ENCODE measurements around the gene ZNF532.
"Not testable (repeated sequence)": the region's sequence is repeated elsewhere in the genome, so short reads cannot be mapped to it uniquely, and the experiment has no call there.

Gene ZNF532, protein sequence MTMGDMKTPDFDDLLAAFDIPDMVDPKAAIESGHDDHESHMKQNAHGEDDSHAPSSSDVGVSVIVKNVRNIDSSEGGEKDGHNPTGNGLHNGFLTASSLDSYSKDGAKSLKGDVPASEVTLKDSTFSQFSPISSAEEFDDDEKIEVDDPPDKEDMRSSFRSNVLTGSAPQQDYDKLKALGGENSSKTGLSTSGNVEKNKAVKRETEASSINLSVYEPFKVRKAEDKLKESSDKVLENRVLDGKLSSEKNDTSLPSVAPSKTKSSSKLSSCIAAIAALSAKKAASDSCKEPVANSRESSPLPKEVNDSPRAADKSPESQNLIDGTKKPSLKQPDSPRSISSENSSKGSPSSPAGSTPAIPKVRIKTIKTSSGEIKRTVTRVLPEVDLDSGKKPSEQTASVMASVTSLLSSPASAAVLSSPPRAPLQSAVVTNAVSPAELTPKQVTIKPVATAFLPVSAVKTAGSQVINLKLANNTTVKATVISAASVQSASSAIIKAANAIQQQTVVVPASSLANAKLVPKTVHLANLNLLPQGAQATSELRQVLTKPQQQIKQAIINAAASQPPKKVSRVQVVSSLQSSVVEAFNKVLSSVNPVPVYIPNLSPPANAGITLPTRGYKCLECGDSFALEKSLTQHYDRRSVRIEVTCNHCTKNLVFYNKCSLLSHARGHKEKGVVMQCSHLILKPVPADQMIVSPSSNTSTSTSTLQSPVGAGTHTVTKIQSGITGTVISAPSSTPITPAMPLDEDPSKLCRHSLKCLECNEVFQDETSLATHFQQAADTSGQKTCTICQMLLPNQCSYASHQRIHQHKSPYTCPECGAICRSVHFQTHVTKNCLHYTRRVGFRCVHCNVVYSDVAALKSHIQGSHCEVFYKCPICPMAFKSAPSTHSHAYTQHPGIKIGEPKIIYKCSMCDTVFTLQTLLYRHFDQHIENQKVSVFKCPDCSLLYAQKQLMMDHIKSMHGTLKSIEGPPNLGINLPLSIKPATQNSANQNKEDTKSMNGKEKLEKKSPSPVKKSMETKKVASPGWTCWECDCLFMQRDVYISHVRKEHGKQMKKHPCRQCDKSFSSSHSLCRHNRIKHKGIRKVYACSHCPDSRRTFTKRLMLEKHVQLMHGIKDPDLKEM (N-terminal part only)

DNA sequence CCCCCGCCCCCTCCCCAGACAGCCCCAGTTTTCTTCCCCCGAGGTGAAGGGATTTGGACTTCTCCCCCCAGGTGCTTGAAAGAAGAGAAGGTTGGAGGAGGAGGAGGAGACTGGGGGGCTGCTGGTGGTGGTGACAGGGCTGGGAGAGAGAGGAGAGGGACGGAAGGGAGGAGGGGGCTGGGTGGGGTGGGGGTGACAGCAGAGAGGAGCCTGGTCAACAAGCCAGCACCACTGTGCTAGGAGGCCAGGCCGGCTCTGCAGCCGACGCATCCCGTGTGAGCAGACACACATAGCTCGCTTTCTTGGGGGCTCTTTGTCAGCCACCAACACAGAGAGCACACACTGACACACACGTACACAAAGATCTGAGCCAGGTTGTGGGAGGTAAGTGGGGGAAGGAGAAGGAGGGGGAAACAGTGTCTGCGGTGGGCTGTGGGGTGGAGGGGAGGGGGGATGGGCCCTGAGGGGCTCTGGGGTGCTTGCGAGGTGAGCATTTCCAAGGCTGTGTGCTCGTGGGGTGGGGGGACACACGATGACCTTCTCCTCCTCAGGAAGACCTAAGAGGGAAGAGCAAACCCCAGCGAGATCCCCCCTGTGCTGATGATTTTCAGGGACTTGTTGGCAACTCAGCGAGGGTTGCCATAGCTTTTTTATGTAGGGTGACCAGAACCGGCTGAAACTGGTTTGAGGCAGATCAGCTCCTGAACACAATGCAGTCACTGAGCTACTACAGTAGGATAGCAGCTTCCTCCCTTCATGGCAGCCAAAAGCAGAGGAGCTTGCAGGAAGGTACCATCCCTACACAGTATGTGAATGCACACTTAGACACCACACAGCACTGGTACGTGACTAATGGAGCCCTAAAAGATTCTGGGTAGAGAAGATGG is at the start of gene ZNF532:
Gene ZNF532, plus strand, starts transcription at position 732 of the 887 bp plus-strand sequence. CDS start 53,411 bp downstream, outside the sequence.
- DNase-seq (ENCODE audit: low spot score) = peak; percentile 64

DNA sequence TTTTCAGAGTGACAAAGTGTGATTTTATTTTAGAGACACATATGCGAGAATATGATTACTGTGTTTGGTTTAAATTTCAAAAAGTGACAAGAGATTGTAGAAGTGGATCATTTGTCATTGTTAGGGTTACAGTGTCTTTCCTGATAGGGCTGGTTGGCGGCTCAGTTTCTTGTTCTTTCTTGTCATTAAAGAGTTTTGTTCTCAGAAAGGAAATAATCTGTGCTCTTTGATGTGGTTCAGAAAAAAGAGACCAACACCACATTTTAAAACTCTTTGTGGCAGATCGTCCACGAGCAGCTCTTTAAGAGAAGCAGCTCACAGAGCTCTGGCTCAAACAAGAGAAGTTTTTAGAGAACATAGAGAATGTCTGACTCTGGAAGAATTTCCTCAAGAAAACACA is 45.6 kb upstream of the ZNF532 start:
- no peak for DNase-seq (ENCODE audit: low spot score)

DNA sequence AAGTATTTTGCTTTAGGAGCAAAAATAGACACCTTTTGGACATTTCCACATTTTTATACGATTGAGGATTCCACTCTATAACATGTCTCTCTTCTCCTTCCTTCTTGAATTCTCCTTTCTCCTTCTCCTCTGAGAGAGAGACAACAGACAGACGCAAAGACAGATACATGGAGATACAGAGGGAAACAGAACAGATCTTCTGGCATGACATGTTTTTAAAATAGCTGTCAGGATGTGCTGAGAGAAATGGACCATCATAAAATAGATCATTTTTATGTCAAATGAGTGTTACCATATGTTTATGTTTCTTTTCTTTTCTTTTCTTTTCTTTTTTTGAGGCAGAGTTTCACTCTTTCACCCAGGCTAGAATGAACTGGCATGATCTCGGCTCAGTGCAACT is 44.4 kb upstream of the ZNF532 start:
- DNase-seq (ENCODE audit: low spot score) = no peak

DNA sequence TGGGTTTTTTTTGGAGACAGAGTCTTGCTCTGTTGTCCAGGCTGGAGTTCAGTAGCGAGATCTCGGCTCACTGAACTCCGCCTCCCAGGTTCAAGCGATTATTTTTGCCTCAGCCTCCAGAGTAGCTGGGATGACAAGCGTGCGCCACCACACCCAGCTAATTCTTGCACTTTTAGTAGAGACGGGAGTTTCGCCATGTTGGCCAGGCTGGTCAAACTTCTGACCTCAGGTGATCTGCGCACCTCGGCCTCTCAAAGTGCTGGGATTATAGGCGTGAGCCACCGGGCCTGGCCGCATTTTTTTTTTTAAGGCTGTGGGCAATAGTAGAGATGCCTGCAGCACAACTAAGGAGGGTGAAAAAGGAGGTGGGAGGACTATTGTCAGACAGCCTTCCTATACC is 41.7 kb upstream of the ZNF532 start:
- DNase-seq (ENCODE audit: low spot score) = no peak

DNA sequence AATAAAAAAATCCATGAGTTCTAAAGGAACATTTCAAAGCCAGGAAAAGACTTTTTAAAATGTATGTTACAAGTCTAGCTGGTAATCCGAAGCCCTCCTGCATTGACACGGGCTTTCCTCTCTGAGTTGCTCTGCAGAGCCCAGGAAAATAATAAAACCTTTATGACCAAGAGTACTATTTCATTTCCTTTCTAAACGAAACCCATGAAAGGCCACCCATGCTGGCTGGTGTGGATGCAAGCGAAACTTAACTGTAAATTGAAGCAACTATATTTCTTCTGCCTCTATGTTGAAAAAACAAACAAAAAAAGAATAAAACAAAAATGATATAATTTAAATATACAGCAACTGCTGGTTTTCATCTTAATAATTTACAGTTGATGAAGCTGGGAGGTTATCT is 41.3 kb upstream of the ZNF532 start:
- DNase-seq (ENCODE audit: low spot score) = no peak

DNA sequence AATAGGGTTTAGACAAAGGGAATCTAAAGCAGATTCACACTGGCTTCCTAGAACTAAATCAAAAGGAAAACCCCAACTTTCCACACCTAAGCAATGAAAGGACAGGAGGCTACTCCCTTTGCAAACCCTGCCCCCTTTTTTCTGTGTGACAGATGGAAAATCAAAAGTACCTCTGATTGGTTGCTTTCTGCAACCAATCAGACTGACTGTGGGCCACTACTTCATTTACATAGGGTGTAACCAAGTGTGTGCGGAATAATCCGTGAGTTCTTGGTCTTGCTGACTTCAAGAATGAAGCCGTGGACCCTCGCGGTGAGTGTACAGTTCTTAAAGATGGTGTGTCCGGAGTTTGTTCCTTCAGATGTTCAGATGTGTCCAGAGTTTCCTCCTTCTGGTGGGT is 37.8 kb upstream of the ZNF532 start:
- DNase-seq (ENCODE audit: low spot score) = not testable (repeated sequence)

DNA sequence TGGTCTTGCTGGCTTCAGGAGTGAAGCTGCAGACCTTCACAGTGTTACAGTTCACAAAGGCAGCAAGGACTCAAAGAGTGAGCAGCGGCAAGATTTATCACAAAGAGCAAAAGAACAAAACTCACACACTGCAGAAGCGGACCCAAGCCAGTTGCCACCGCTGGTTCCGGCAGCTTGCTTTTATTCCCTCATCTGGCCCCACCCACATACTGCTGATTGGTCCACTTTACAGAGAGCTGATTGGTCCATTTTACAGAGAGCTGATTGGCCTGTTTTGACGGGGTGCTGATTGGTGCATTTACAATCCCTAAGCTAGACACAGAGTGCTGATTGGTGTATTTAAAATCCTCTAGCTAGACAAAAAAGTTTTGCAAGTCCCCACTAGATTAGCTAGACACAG is 37.2 kb upstream of the ZNF532 start:
- no peak for DNase-seq (ENCODE audit: low spot score)

DNA sequence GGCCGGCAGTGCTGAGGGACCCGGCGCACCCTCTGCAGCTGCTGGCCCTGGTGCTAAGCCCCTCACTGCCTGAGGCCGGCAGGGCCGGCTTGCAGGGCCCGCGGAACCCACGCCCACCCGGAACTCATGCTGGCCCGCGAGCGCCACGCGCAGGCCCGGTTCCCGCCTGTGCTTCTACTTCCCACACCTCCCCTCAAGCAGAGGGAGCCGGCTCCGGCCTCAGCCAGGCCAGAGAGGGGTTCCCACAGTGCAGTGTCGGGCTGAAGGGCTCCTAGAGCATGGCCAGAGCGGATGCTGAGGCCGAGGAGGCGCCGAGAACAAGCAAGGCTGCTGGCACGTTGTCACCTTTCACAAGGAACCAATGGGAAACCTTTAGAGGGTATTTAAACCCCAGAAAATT is 36.8 kb upstream of the ZNF532 start:
- DNase-seq (ENCODE audit: low spot score) = no peak

DNA sequence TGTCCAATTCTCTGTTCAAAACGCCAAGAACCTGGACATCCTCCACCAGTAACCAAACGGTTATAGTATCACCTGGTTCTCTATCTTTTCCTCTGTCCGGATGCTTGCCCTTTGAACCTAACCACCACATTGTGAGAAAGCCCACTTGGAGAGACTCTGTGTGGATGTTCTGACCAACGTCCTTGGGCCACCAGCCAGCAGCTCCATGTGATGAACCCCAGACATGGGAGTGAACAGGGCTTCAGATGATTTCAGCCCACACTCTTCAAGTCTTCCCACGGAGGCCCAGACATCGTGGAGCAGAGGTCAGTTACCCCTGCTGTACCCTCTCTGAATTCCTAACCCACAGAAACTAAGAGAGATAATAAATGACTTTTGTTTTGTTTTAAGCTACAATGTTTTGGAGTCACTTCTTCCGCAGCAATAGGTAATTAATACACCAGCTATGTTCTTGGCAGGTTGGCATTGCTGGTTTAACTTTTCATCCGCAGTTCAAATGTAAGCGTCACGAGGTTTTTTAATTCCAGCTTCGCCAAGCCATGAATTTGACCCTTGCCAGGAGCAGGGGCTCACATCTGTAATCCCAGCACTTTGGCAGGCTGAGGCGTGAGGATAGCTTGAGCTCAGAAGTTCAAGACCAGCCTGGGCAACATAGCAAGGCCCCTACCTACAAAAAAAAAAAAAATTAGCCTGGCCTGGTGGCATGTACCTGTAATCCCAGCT is 36.1 kb upstream of the ZNF532 start:
- DNase-seq (ENCODE audit: low spot score) = no peak

DNA sequence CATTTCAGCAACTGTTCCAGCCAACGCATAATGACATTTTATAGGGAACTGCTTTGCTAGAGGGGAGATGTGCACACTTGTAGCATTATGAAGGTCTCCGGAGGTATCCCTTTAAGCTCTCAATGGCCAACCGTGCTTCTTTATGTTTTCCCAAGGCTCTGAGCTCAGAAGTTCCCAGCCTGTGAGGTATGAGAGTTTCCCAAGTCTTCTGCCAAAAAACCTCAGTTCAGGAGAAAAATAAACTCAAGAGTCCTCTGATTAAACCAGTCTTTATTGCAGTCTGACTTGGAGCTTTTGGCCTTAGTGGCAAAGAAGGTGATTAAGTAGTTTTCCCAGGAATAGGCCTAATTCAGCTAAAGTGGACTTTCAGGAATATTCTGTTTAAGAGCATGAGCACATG is 35.4 kb upstream of the ZNF532 start:
- DNase-seq (ENCODE audit: low spot score) = no peak

DNA sequence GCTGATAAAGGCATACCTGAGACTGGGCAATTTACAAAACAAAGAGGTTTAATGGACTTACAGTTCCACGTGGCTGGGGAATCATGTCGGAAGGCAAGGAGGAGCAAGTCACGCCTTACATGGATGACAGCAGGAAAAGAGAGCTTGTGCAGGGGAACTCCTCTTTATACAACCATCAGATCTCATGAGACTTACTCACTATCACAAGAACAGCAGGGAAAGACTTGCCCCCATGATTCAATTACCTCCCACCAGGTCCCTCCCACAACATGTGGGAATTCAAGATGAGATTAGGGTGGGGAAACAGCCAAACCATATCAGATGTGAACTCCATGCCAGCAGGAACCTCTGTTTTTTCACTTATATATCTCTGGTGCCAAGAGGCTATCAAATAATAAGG is 34.8 kb upstream of the ZNF532 start:
- DNase-seq (ENCODE audit: low spot score) = not testable (repeated sequence)

DNA sequence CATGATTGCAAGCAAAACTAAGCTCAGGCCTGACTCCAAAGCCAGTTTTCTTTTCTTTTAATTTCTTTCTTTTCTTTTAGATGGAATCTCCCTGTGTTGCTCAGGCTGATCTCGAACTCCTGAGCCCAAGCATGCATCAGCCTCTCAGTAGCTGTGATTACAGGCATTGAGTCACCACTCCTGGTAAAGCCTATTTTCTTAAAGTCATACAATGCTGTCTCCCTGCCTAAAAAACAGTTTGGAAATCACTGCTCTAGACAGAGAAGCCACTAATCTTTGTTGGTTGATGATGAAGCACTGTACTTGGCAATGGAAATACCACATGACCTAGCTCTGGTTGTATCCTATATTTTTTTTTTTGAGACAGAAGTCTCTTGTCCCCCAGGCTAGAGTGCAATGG is 33.1 kb upstream of the ZNF532 start:
- peak; percentile 19 for DNase-seq (ENCODE audit: low spot score)

DNA sequence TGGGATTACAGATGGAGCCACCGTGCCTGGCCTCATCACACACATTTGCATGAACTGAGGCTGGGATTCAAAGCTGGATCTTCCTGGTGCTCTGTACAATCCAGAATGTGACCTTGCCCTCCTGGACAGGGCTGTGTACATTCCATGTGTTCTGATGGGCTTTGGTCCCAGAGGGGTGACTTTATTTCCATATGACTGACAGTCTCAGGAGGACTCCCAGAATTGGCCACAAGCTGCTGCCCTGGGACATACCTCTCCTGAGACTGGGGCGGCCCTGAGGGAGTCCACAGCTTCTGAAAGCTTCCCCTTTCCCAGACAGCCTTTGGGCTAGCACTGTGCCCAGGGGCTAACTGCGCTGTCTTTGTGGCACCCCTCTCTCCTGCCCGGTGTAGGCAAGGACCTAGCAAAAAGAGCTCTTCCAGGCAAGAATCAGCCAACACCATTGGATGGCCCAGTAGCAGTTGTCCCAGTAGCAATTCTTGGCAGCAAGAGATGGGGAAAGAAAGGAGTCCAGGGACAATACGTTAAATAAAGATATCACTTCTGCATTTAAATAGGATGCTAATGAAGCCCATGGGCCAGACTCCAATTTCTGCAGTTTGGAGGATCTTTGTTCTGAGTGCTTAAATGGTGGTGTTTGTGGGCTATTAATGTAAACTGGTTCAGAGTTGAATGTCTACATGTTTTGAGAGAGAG is 26.4 kb upstream of the ZNF532 start:
- DNase-seq (ENCODE audit: low spot score) = no peak

DNA sequence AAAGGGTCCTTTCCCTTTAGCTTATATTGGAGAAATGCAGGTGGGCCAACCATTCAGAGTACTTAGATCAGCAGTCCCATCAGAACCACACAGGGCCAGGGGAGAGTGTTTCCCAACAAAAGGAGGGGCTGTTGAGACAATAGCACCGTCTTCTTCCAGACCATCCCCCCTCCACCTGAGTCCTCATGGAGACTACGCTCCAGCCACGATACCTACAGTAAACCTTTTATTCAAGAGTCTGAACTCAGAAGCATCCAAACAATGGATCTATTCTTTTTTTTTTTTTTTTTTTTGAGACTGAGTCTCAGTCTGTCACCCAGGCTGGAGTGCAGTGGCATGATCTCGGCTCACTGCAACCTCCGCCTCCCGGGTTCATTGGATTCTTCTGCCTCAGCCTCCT is 25.7 kb upstream of the ZNF532 start:
- no peak for DNase-seq (ENCODE audit: low spot score)

DNA sequence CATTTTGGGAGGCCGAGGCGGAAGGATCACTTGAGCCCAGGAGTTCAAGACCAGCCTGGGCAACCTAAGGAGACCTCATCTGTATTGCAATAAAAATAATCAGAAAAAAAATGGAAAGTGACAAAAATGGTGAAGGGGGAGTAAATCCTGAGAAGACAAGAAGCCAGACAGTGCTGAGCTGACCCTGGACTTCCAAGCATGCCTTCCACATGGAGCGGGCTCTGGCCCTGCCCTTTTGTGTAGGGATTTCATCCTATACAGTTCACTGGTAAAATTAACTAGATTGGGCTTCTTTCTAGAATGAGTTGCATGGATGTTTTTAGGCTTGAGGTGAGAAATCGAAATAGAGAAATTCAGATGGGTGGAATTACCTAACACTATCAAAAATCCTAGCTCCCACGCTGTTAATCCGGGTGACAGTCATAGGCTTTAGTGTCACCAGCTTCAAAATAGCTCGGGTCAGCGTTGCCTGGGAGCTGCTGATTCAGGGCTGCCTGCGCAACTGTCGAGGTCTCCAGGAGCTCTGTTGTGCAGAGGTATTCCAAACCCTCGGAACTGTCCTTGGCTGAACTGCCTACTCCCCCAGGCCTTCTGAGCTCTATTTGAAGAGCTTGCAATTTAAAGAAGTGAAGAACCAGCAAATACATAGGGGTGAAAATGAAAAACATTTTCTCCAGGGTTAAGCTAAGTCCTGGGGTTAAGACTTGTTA is 21.5 kb upstream of the ZNF532 start:
- no peak for DNase-seq (ENCODE audit: low spot score)

DNA sequence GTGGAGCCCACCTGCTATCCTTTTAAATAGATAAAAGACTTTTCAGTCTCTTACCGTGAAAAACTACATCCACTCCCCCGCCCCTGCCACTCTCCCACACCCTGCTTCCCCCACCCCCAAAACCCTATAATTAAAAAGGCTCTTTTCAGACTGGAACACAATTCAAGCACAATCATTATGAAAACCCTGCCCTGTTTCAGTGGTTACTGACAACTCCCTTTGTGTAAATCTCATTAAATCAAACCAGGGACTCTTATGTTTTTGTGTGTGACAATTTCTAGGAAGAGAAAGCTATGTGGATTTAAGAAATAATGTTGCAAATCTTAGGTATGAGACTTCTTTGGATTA is 21.0 kb upstream of the ZNF532 start:
- no peak for DNase-seq (ENCODE audit: low spot score)

DNA sequence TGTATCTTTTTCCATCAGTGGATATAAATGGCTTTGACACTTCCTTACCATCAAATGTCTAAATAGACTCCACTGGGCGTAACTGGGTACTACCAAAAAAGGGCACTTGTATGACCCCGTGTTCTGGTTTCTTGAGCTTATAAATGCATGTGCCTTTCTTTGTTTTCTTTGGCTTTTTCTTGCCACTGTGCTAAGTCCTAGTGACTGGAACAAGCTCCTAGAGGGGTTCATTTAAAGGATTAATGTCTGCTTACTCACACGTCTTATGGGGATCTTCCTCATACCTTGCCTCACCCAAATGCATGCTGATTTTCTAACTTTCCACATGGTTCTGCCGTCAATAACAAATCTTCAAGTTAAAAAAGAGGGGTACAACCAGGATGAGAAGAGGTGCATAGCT is 19.8 kb upstream of the ZNF532 start:
- no peak for DNase-seq (ENCODE audit: low spot score)

DNA sequence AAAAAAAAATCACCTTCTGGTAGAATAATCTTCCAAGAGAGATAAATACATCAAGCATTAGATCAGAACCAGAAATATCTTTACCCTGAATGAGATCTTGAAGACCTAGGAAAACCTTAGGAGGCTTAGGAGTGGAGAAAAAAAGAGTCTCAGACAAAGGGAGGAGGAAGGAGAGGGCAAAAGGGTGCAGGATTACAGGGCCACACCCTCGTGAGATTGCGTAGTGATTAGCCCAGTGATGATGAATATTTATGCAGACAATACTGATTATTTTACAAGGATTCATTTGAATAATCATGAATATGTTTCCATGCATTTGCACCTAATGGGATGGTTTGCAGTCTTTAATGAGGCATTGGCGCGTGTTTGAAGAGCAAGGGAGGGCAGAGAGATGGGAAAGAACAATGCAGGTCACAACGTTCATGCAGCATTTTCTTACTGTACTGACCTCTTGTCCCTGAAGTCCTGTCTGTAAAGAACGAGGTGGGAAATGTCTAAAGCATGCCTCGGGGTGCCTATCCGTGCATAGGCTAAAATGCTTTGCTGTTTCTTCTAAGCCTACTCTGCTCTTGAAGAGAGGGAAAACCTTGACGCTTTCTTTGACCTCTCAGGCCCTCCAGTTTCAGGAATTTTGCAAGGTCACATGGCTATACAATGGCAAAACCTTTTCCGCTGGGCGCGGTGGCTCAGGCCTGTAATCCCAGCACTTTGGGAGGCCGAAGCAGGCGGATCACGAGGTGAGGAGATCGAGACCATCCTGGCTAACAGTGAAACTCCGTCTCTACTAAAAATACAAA is 18.6 kb upstream of the ZNF532 start:
- no peak for DNase-seq (ENCODE audit: low spot score)

Measured in kidney capillary endothelial cell (primary cell).